ENCODE data around the gene WDR1.

- TF ChIP-seq RARB (CRISPR knock-in tag; IDR thresholded peaks at IDR 0.05) (no peak), ZFP30 (CRISPR knock-in tag; IDR thresholded peaks at IDR 0.05) (no peak)
- TF ChIP-seq, protein P1, sequence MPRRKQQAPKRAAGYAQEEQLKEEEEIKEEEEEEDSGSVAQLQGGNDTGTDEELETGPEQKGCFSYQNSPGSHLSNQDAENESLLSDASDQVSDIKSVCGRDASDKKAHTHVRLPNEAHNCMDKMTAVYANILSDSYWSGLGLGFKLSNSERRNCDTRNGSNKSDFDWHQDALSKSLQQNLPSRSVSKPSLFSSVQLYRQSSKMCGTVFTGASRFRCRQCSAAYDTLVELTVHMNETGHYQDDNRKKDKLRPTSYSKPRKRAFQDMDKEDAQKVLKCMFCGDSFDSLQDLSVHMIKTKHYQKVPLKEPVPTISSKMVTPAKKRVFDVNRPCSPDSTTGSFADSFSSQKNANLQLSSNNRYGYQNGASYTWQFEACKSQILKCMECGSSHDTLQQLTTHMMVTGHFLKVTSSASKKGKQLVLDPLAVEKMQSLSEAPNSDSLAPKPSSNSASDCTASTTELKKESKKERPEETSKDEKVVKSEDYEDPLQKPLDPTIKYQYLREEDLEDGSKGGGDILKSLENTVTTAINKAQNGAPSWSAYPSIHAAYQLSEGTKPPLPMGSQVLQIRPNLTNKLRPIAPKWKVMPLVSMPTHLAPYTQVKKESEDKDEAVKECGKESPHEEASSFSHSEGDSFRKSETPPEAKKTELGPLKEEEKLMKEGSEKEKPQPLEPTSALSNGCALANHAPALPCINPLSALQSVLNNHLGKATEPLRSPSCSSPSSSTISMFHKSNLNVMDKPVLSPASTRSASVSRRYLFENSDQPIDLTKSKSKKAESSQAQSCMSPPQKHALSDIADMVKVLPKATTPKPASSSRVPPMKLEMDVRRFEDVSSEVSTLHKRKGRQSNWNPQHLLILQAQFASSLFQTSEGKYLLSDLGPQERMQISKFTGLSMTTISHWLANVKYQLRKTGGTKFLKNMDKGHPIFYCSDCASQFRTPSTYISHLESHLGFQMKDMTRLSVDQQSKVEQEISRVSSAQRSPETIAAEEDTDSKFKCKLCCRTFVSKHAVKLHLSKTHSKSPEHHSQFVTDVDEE (CRISPR knock-in tag; IDR thresholded peaks at IDR 0.05) = no peak
Observed at GRCh38 chr4:10157478-10158332, 41.1 kb upstream of the WDR1 start.
